HCEC 1CT (cell line): ENCODE data around the gene SLC35F1.
"Not testable (repeated sequence)": the region's sequence is repeated elsewhere in the genome, so short reads cannot be mapped to it uniquely, and the experiment has no call there.

Experiments used
- DNase-seq: peaks from one replicate; pipeline ENCODE4 v3.0.0-alpha.2; 2017

Gene SLC35F1

GRCh38 chr6:117906958-117907600 is at the start of gene SLC35F1:
SLC35F1 (plus strand) TSS chr6:117907264.
- no peak for DNase-seq

- DNase-seq = not testable (repeated sequence)
Measured at GRCh38 chr6:117858601-117859000, 48.5 kb upstream of the SLC35F1 start.

GRCh38 chr6:117861545-117861944 is 45.5 kb upstream of the SLC35F1 start:
- no peak for DNase-seq

- no peak for DNase-seq
Measured at GRCh38 chr6:117866561-117866960, 40.5 kb upstream of the SLC35F1 start.

- DNase-seq = no peak
Measured at GRCh38 chr6:117870486-117871242, 36.4 kb upstream of the SLC35F1 start.

GRCh38 chr6:117880824-117881223 is 26.2 kb upstream of the SLC35F1 start:
- no peak for DNase-seq

GRCh38 chr6:117890172-117890571 is 16.9 kb upstream of the SLC35F1 start:
- no peak for DNase-seq

GRCh38 chr6:117906507-117906957 is 532 bp upstream of the SLC35F1 start:
- DNase-seq = no peak

GRCh38 chr6:117907601-117908245 is 659 bp downstream of the SLC35F1 start:
- DNase-seq = no peak

- no peak for DNase-seq
Measured at GRCh38 chr6:117908246-117909068, 1.4 kb downstream of the SLC35F1 start.

- no peak for DNase-seq
Measured at GRCh38 chr6:117909638-117910037, 2.6 kb downstream of the SLC35F1 start.

GRCh38 chr6:117910549-117910948 is 3.5 kb downstream of the SLC35F1 start:
- DNase-seq = no peak

- DNase-seq = no peak
Measured at GRCh38 chr6:117911150-117911549, 4.1 kb downstream of the SLC35F1 start.

GRCh38 chr6:117911660-117912059 is 4.6 kb downstream of the SLC35F1 start:
- DNase-seq = no peak

- DNase-seq = no peak
Measured at GRCh38 chr6:117915846-117916245, 8.8 kb downstream of the SLC35F1 start.

- no peak for DNase-seq
Measured at GRCh38 chr6:117916483-117916882, 9.4 kb downstream of the SLC35F1 start.

- no peak for DNase-seq
Measured at GRCh38 chr6:117917176-117917575, 10.1 kb downstream of the SLC35F1 start.

GRCh38 chr6:117918454-117918853 is 11.4 kb downstream of the SLC35F1 start:
- DNase-seq = no peak

GRCh38 chr6:117919275-117919674 is 12.2 kb downstream of the SLC35F1 start:
- DNase-seq = no peak

GRCh38 chr6:117919775-117920729 is 13.0 kb downstream of the SLC35F1 start:
- no peak for DNase-seq

GRCh38 chr6:117924690-117925089 is 17.6 kb downstream of the SLC35F1 start:
- no peak for DNase-seq

GRCh38 chr6:117927866-117928265 is 20.8 kb downstream of the SLC35F1 start:
- no peak for DNase-seq
